ENCODE results near the gene CYLD. TPM values are rescaled to one million over a fixed set of nuclear protein-coding genes. Genes with fewer than 3 reads are reported as not detected.

CYLD gene
- total and polyA plus RNA-seq, 2 of the 4 experiments (the other 2 are of a cell fraction), result 16.2 to 37.3 TPM

DNA sequence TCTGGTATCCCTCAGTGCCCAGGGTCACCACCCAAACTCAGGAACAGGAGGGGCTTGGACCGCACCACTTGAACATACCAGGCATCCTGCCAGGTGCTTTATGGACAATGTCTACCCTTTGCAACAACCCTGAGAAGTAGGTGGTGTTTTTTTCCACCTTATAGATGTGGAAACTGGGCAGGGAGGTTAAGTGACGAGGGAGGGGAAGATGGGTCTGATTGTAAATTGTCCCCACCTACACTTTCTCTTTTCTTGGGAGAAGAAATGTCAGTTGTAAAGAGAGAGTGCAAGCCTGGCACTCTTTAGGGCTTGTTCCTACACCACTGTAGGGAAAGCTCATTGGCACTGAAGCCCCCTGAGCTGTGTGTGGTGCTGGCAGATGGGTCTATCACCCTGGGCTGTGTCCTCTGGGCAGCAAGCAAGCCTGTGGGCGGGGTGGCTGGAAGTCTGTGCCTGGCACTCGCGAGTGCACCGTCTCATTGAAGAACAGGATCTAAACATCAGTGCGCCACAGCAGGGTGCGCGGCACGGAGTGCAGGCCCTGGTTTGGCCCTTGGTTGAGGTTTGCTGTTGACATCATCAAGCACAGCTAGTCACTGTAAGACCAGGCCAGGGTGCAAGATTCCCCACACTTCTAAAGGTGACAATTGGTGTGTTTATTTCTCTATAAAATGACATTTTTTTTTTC, 33.4 kb upstream of the CYLD start:
- Histone ChIP-seq H3K23ac (ENCODE audit: low read depth, low read length) (no peak overlapping the region), H2BK15ac (ENCODE audit: low read depth, low read length) (no peak overlapping the region), H3K4me1 (ENCODE audit: control insufficient read depth, insufficient read depth, low read length) (no peaks in the 10 kb centered on the region), H4K91ac (ENCODE audit: insufficient read depth, low read depth, low read length) (no peak overlapping the region), H3K79me1 (ENCODE audit: low read depth in 1 of 2, low read length in 2 of 2) (no peaks in the 10 kb centered on the region), H2AK5ac (ENCODE audit: low read depth, low read length) (no peak overlapping the region), H4K20me1 (ENCODE audit: insufficient read depth, low read length) (no peaks in the 10 kb centered on the region), H3K36me3 (ENCODE audit: control insufficient read depth, insufficient read depth, low read length) (no peaks in the 10 kb centered on the region), H4K8ac (ENCODE audit: low read depth in 2 of 2, low read length in 2 of 2) (no peak overlapping the region), H2AFZ (replicated peaks; ENCODE audit: low read length, poor library complexity) (no peak overlapping the region), H3K9me3 (ENCODE audit: control insufficient read depth, insufficient read depth, low read length) (peaks cover 6% of the 10 kb centered on the region; the same call in 1 of the 2 replicates), H3K27ac (ENCODE audit: insufficient read depth, low read length) (no peak overlapping the region), H3K4ac (ENCODE audit: low read depth, low read length) (no peak overlapping the region), H3K18ac (ENCODE audit: low read depth, low read length) (no peak overlapping the region), H3K4me2 (ENCODE audit: low read depth, low read length) (no peak overlapping the region), H3K27me3 (ENCODE audit: control insufficient read depth, insufficient read depth, low read length) (no peaks in the 10 kb centered on the region; the same call in none of the 2 replicates), H2BK20ac (ENCODE audit: low read depth, low read length) (no peak overlapping the region), H2AK9ac (replicated peaks; ENCODE audit: low read depth, low read length, poor library complexity) (no peak overlapping the region), H3K9me1 (ENCODE audit: insufficient read depth, low read length) (no peaks in the 10 kb centered on the region), H3K9ac (ENCODE audit: low read depth, low read length) (no peak overlapping the region), H3K56ac (ENCODE audit: extremely low read depth, insufficient read depth, low read length) (no peak overlapping the region), H2BK5ac (ENCODE audit: low read depth, low read length, poor library complexity, severe bottlenecking) (no peak overlapping the region), H2BK120ac (ENCODE audit: low read depth, low read length) (no peak overlapping the region), H4K5ac (ENCODE audit: low read depth, low read length) (no peak overlapping the region), H3K4me3 (ENCODE audit: insufficient read depth, low read depth, low read length) (no peak overlapping the region), H3K14ac (replicated peaks; ENCODE audit: low read depth, low read length) (no peak overlapping the region)
- intact Hi-C loops (cut with micrococcal nuclease) (no loop called here), dilution Hi-C loops (cut with HindIII; ENCODE audit: low sequenced_read_pairs, unreplicated experiment) (no loop called here), in situ Hi-C loops (cut with MboI; ENCODE audit: low sequenced_read_pairs) (no loop called here)
- 85% methylated on average over 5 of the region's 10 CpGs; no CpG with 5 or more reads in 1 of the 2 experiments for WGBS, 2 experiments (ENCODE audit: extremely low coverage in 2 of 2, insufficient read length in 1 of 2)
- ATAC-seq (ENCODE audit: low read depth), result no peak
- no TSS peak for BruUV-seq (replicated peaks)
- no peak for DNase-seq
- POLR2A ChIA-PET (ENCODE audit: unreplicated experiment), result no interaction called here
- CTCF ChIA-PET, result no interaction called here
- TF ChIP-seq FOS (IDR thresholded peaks at IDR 0.05; ENCODE audit: low read depth, low read length) (no peak), MXI1 (IDR thresholded peaks at IDR 0.05; ENCODE audit: borderline replicate concordance, low read depth, low read length) (no peak), RFX5 (IDR thresholded peaks at IDR 0.05; ENCODE audit: low read depth, low read length) (no peak), MAZ (IDR thresholded peaks at IDR 0.05; ENCODE audit: borderline replicate concordance, low read depth, low read length) (no peak), BHLHE40 (IDR thresholded peaks at IDR 0.05; ENCODE audit: low read depth, low read length) (no peak), POLR2A (IDR thresholded peaks at IDR 0.05; ENCODE audit: low read depth, low read length) (no peak), RCOR1 (IDR thresholded peaks at IDR 0.05; ENCODE audit: insufficient replicate concordance, low read length) (no peak), RAD21 (IDR thresholded peaks at IDR 0.05; ENCODE audit: low read length) (no peak), MAFK (IDR thresholded peaks at IDR 0.05; ENCODE audit: low read depth, low read length) (no peak), NFE2L2 (IDR thresholded peaks at IDR 0.05; ENCODE audit: low read depth, low read length) (no peak)
- TF ChIP-seq, protein P1, sequence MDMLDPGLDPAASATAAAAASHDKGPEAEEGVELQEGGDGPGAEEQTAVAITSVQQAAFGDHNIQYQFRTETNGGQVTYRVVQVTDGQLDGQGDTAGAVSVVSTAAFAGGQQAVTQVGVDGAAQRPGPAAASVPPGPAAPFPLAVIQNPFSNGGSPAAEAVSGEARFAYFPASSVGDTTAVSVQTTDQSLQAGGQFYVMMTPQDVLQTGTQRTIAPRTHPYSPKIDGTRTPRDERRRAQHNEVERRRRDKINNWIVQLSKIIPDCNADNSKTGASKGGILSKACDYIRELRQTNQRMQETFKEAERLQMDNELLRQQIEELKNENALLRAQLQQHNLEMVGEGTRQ (IDR thresholded peaks at IDR 0.05; ENCODE audit: low read depth, low read length), result no peak
- TF ChIP-seq, protein P2, sequence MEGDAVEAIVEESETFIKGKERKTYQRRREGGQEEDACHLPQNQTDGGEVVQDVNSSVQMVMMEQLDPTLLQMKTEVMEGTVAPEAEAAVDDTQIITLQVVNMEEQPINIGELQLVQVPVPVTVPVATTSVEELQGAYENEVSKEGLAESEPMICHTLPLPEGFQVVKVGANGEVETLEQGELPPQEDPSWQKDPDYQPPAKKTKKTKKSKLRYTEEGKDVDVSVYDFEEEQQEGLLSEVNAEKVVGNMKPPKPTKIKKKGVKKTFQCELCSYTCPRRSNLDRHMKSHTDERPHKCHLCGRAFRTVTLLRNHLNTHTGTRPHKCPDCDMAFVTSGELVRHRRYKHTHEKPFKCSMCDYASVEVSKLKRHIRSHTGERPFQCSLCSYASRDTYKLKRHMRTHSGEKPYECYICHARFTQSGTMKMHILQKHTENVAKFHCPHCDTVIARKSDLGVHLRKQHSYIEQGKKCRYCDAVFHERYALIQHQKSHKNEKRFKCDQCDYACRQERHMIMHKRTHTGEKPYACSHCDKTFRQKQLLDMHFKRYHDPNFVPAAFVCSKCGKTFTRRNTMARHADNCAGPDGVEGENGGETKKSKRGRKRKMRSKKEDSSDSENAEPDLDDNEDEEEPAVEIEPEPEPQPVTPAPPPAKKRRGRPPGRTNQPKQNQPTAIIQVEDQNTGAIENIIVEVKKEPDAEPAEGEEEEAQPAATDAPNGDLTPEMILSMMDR (conservative IDR thresholded peaks at IDR 0.05; ENCODE audit: low read depth, low read length), result no peak
- TF ChIP-seq, protein P3, sequence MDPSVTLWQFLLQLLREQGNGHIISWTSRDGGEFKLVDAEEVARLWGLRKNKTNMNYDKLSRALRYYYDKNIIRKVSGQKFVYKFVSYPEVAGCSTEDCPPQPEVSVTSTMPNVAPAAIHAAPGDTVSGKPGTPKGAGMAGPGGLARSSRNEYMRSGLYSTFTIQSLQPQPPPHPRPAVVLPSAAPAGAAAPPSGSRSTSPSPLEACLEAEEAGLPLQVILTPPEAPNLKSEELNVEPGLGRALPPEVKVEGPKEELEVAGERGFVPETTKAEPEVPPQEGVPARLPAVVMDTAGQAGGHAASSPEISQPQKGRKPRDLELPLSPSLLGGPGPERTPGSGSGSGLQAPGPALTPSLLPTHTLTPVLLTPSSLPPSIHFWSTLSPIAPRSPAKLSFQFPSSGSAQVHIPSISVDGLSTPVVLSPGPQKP (IDR thresholded peaks at IDR 0.05; ENCODE audit: borderline replicate concordance, low read depth, low read length), result no peak

Data from IMR-90 (cell line).